Astrocyte (in vitro differentiated cells and primary cell): ENCODE results near the gene GALNT18. TPM values are rescaled to one million over a fixed set of nuclear protein-coding genes. Genes with fewer than 3 reads are reported as not detected.

ENCODE experiments used
- DNase-seq: peaks from one replicate; pipeline ENCODE4 v3.0.0-alpha.2; 2010; ENCODE audit warnings: low read depth
- FAIRE-seq: peaks from 2 replicates; lab custom pipeline; 2011; peaks lifted over from hg19 to GRCh38; lab: Jason Lieb, UNC
- H2AFZ ChIP-seq: 2 replicates; pipeline ENCODE4 v1.6.0; 2012; ENCODE audit warnings: low read depth, low read length, inconsistent platforms
- H3K27ac ChIP-seq: 2 replicates; pipeline ENCODE4 v1.5.1; 2011; ENCODE audit warnings: low read depth, low read length, inconsistent platforms
- H3K27me3 ChIP-seq: 2 replicates; pipeline ENCODE4 v1.6.0; 2011; ENCODE audit warnings: low read length, inconsistent platforms; ENCODE audit not compliant: insufficient read depth
- H3K36me3 ChIP-seq: 2 replicates; pipeline ENCODE4 v1.5.1; 2011; ENCODE audit warnings: low read length, inconsistent platforms; ENCODE audit not compliant: insufficient read depth
- H3K4me1 ChIP-seq: 2 replicates; pipeline ENCODE4 v1.5.1; 2011; ENCODE audit warnings: low read length, inconsistent platforms; ENCODE audit not compliant: insufficient read depth
- H3K4me2 ChIP-seq: 2 replicates; pipeline ENCODE4 v1.6.0; 2012; ENCODE audit warnings: low read length, inconsistent platforms
- H3K4me3 ChIP-seq: 2 replicates; pipeline ENCODE4 v1.5.1; 2011; ENCODE audit warnings: low read depth, mild to moderate bottlenecking, low read length, inconsistent platforms; ENCODE audit not compliant: insufficient read depth
- H3K79me2 ChIP-seq: 2 replicates; pipeline ENCODE4 v1.6.0; 2012; ENCODE audit warnings: mild to moderate bottlenecking, low read length, inconsistent platforms; ENCODE audit not compliant: insufficient read depth
- H3K9ac ChIP-seq: 2 replicates; pipeline ENCODE4 v1.6.0; 2012; ENCODE audit warnings: mild to moderate bottlenecking, low read length, inconsistent platforms
- H3K9me3 ChIP-seq: 2 replicates; pipeline ENCODE4 v1.5.1; 2012; ENCODE audit warnings: low read depth, mild to moderate bottlenecking, low read length, inconsistent platforms; ENCODE audit not compliant: insufficient read depth
- H4K20me1 ChIP-seq: 2 replicates; pipeline ENCODE4 v1.6.0; 2012; ENCODE audit warnings: low read length, inconsistent platforms; ENCODE audit not compliant: insufficient read depth
- H3K27ac Mint-ChIP-seq: one replicate; pipeline ENCODE4 v1.8.0; 2021; ENCODE audit warnings: mild to moderate bottlenecking, mixed read lengths; ENCODE audit not compliant: unreplicated experiment
- H3K27me3 Mint-ChIP-seq: one replicate; pipeline ENCODE4 v1.8.0; 2021; ENCODE audit warnings: low read depth, mixed read lengths; ENCODE audit not compliant: unreplicated experiment
- H3K36me3 Mint-ChIP-seq: one replicate; pipeline ENCODE4 v1.8.0; 2021; ENCODE audit warnings: low read depth, mixed read lengths; ENCODE audit not compliant: unreplicated experiment
- H3K4me1 Mint-ChIP-seq: one replicate; pipeline ENCODE4 v1.8.0; 2021; ENCODE audit warnings: low read depth, mixed read lengths; ENCODE audit not compliant: unreplicated experiment
- H3K4me3 Mint-ChIP-seq: one replicate; pipeline ENCODE4 v1.8.0; 2021; ENCODE audit warnings: mild to moderate bottlenecking, moderate library complexity, mixed read lengths; ENCODE audit not compliant: unreplicated experiment
- H3K9me3 Mint-ChIP-seq: one replicate; pipeline ENCODE4 v1.8.0; 2021; ENCODE audit warnings: mild to moderate bottlenecking, mixed read lengths; ENCODE audit not compliant: unreplicated experiment
- CTCF ChIP-seq: IDR thresholded peaks from 2 replicates; pipeline ENCODE4 v1.5.1; 2011; ENCODE audit warnings: low read depth, mild to moderate bottlenecking, inconsistent platforms, low read length, moderate library complexity; ENCODE audit not compliant: insufficient read depth
- EZH2 ChIP-seq: IDR thresholded peaks from 2 replicates; pipeline ENCODE4 v1.6.1; 2012; ENCODE audit warnings: mild to moderate bottlenecking, low read length, inconsistent platforms; ENCODE audit not compliant: insufficient read depth
- total RNA-seq: library from RNA; stranded (reverse); gene quantifications from 2 replicates; pipeline ENCODE4 v1.2.1, GENCODE V29; 2021

Gene GALNT18
- total RNA-seq, 1 donor from 2014 or later, result 6.5 TPM

- Mint-ChIP-seq H3K27ac (no peak overlapping the region), H3K36me3 (no peaks in the 10 kb centered on the region), H3K4me1 (peaks cover 19% of the 10 kb centered on the region), H3K27me3 (peaks cover 31% of the 10 kb centered on the region), H3K9me3 (peaks cover 6% of the 10 kb centered on the region), H3K4me3 (no peak overlapping the region)
- H3K79me2 ChIP-seq, result no peaks in the 10 kb centered on the region
- H3K4me3 ChIP-seq, result no peak overlapping the region
- DNase-seq, result no peak
- no peak overlapping the region for H3K4me2 ChIP-seq
- H4K20me1 ChIP-seq, result no peaks in the 10 kb centered on the region
- TF ChIP-seq EZH2, result no peak
- no peak for TF ChIP-seq CTCF
- H3K36me3 ChIP-seq, result no peaks in the 10 kb centered on the region
- H3K9me3 ChIP-seq, result no peaks in the 10 kb centered on the region
- FAIRE-seq, result no peak
- H3K27ac ChIP-seq, result no peak overlapping the region
- no peak overlapping the region for H3K9ac ChIP-seq
- H3K27me3 ChIP-seq, result peaks cover 5% of the 10 kb centered on the region
- H3K4me1 ChIP-seq, result no peaks in the 10 kb centered on the region
- H2AFZ ChIP-seq, result no peak overlapping the region
Observed at GRCh38 chr11:11270236-11270775, 351.5 kb downstream of the GALNT18 start.

GRCh38 chr11:11268706-11269105, 353.1 kb downstream of the GALNT18 start:
- peaks cover 27% of the 10 kb centered on the region for H3K27me3 Mint-ChIP-seq
- no peak for FAIRE-seq
- Histone ChIP-seq H3K4me2 (no peak overlapping the region), H3K9ac (no peak overlapping the region), H3K79me2 (no peaks in the 10 kb centered on the region), H3K9me3 (no peaks in the 10 kb centered on the region), H3K27ac (no peak overlapping the region), H3K4me3 (no peak overlapping the region), H3K4me1 (no peaks in the 10 kb centered on the region), H3K27me3 (peaks cover 5% of the 10 kb centered on the region), H3K36me3 (no peaks in the 10 kb centered on the region), H4K20me1 (no peaks in the 10 kb centered on the region), H2AFZ (no peak overlapping the region)
- H3K4me3 Mint-ChIP-seq, result no peak overlapping the region
- no peak for DNase-seq
- no peaks in the 10 kb centered on the region for H3K36me3 Mint-ChIP-seq
- TF ChIP-seq CTCF, result no peak
- TF ChIP-seq EZH2, result no peak
- H3K9me3 Mint-ChIP-seq, result peaks cover 2% of the 10 kb centered on the region
- no peak overlapping the region for H3K27ac Mint-ChIP-seq
- peaks cover 24% of the 10 kb centered on the region for H3K4me1 Mint-ChIP-seq

GRCh38 chr11:11268119-11268518, 353.7 kb downstream of the GALNT18 start:
- Mint-ChIP-seq H3K9me3 (peaks cover 2% of the 10 kb centered on the region), H3K4me3 (no peak overlapping the region), H3K27me3 (peaks cover 22% of the 10 kb centered on the region), H3K27ac (no peak overlapping the region), H3K36me3 (no peaks in the 10 kb centered on the region), H3K4me1 (peaks cover 28% of the 10 kb centered on the region)
- H3K27me3 ChIP-seq, result peaks cover 5% of the 10 kb centered on the region
- H3K9me3 ChIP-seq, result no peaks in the 10 kb centered on the region
- DNase-seq (no peak), FAIRE-seq (no peak)
- TF ChIP-seq CTCF (no peak), EZH2 (no peak)
- no peaks in the 10 kb centered on the region for H3K36me3 ChIP-seq
- no peak overlapping the region for H3K4me3 ChIP-seq
- H4K20me1 ChIP-seq, result no peaks in the 10 kb centered on the region
- H3K4me2 ChIP-seq, result no peak overlapping the region
- H3K9ac ChIP-seq, result no peak overlapping the region
- no peak overlapping the region for H2AFZ ChIP-seq
- no peak overlapping the region for H3K27ac ChIP-seq
- H3K4me1 ChIP-seq, result no peaks in the 10 kb centered on the region
- H3K79me2 ChIP-seq, result no peaks in the 10 kb centered on the region
